ENCODE results near the gene COPS3.

The COPS3 gene

GRCh38 chr17:17239832-17240231, 41.2 kb downstream of the COPS3 start:
- no peak for DNase-seq

GRCh38 chr17:17237026-17237799, 43.8 kb downstream of the COPS3 start, which contains the start of gene FLCN:
FLCN (minus strand) TSS chr17:17237168; CDS start chr17:17228137, 9,031 bp downstream.
- peak; percentile 40 for DNase-seq

GRCh38 chr17:17236295-17237025, 44.6 kb downstream of the COPS3 start:
- DNase-seq: peak; percentile 4

- DNase-seq: peak; percentile 40
These were observed 45.6 kb downstream of the COPS3 start for GRCh38 chr17:17235212-17236174.

- DNase-seq: no peak
These were observed 48.8 kb downstream of the COPS3 start for GRCh38 chr17:17232303-17232621.

GRCh38 chr17:17231621-17232302, 49.3 kb downstream of the COPS3 start:
- no peak for DNase-seq

GRCh38 chr17:17229416-17230384, 51.3 kb downstream of the COPS3 start:
- no peak for DNase-seq

GRCh38 chr17:17228521-17229279, 52.3 kb downstream of the COPS3 start:
- DNase-seq: no peak

GRCh38 chr17:17227608-17228520, 53.2 kb downstream of the COPS3 start:
- DNase-seq: no peak

- no peak for DNase-seq
These were observed 54.4 kb downstream of the COPS3 start for GRCh38 chr17:17226451-17227265.

- DNase-seq: no peak
These were observed 55.1 kb downstream of the COPS3 start for GRCh38 chr17:17225901-17226300.

GRCh38 chr17:17224137-17224536, 56.9 kb downstream of the COPS3 start:
- DNase-seq: no peak

- DNase-seq: no peak
These were observed 57.3 kb downstream of the COPS3 start for GRCh38 chr17:17223736-17224135.

GRCh38 chr17:17221329-17221728, 59.7 kb downstream of the COPS3 start:
- DNase-seq: no peak

GRCh38 chr17:17220529-17220928, 60.5 kb downstream of the COPS3 start:
- DNase-seq: no peak

- no peak for DNase-seq
These were observed 63.1 kb downstream of the COPS3 start for GRCh38 chr17:17217995-17218394.

GRCh38 chr17:17216776-17217175, 64.3 kb downstream of the COPS3 start:
- no peak for DNase-seq

- DNase-seq: no peak
These were observed 64.8 kb downstream of the COPS3 start for GRCh38 chr17:17216236-17216635.

GRCh38 chr17:17215575-17215974, 65.5 kb downstream of the COPS3 start:
- no peak for DNase-seq
